A549 (cell line): ENCODE measurements around the gene ZFHX2. TPM values are rescaled to one million over a fixed set of nuclear protein-coding genes. Genes with fewer than 3 reads are reported as not detected.
A peak's percentile ranks its signal among the peaks of the same experiment; 100 is the strongest.

Experiments
- ATAC-seq, 2 experiments: fragments of 200-7000 bp in 1 of 2; fragments of >200 bp in 1 of 2; cut with Nextera tagmentation in 1 of 2; cut with Tn5 transposase in 1 of 2; 3 replicates each; pipeline versions ENCODE4 v1.8.0 to v1.9.1; 2018 to 2020; ENCODE audit warnings: mild to moderate bottlenecking in 1 of 2, moderate library complexity in 1 of 2
- CTCF ChIA-PET: fragments of 300-600 bp; sonication (Branson Sonifier 250); formaldehyde crosslinking; extraction: SDS; loops from one replicate; lab custom pipeline; 2021; ENCODE audit warnings: antibody characterized with exemption, inconsistent platforms; lab: Yijun Ruan, JAX
- POLR2A ChIA-PET: fragments of 350-600 bp; formaldehyde crosslinking; extraction: SDS; loops from one replicate; lab custom pipeline; 2021; ENCODE audit warnings: antibody characterized with exemption, inconsistent platforms; lab: Yijun Ruan, JAX
- DNase-seq, 2 experiments: peaks; one replicate each; pipeline versions ENCODE4 v3.0.0 to v3.0.0-alpha.2; 2011 to 2016; ENCODE audit warnings: low read depth in 1 of 2, low spot score in 1 of 2
- FAIRE-seq: peaks from 2 replicates; lab custom pipeline; 2011; peaks lifted over from hg19 to GRCh38; lab: Jason Lieb, UNC
- H3K27ac ChIP-seq, 2 experiments: fragments of >200 bp; sonication (Bioruptor Twin); formaldehyde crosslinking; 3 replicates each; pipeline ENCODE4 v1.5.1; 2016 to 2017
- H3K4me1 ChIP-seq: fragments of >200 bp; sonication (Bioruptor Twin); formaldehyde crosslinking; 3 replicates; pipeline ENCODE4 v1.6.1; 2016
- H3K4me2 ChIP-seq: fragments of >200 bp; sonication (Bioruptor Twin); formaldehyde crosslinking; 3 replicates; pipeline ENCODE4 v1.6.1; 2016
- H3K4me3 ChIP-seq: fragments of >200 bp; sonication (Bioruptor Twin); formaldehyde crosslinking; 3 replicates; pipeline ENCODE4 v1.5.1; 2016
- H3K9me3 ChIP-seq: fragments of >200 bp; sonication (Bioruptor Twin); formaldehyde crosslinking; 3 replicates; pipeline ENCODE4 v1.6.1; 2016
- CHD2 ChIP-seq: fragments of 150-350 bp; IDR thresholded peaks from 2 replicates; pipeline ENCODE4 v1.6.1; 2014; ENCODE audit warnings: low read length; ENCODE audit not compliant: partially characterized antibody
- CHD4 ChIP-seq: fragments of 200-600 bp; sonication (generic); IDR thresholded peaks from 2 replicates; pipeline ENCODE4 v1.6.1; 2016; ENCODE audit warnings: antibody characterized with exemption, mild to moderate bottlenecking, borderline replicate concordance
- EHF ChIP-seq: fragments of 250-450 bp; sonication (Bioruptor Pico); IDR thresholded peaks from 2 replicates; pipeline ENCODE4 v1.5.0; 2020; ENCODE audit warnings: mild to moderate bottlenecking
- EHMT2 ChIP-seq: fragments of 200-600 bp; sonication (generic); IDR thresholded peaks from 2 replicates; pipeline ENCODE4 v1.6.1; 2016; ENCODE audit warnings: antibody characterized with exemption, low read depth, mild to moderate bottlenecking, moderate library complexity
- GATA3 ChIP-seq: IDR thresholded peaks from 2 replicates; pipeline ENCODE4 v1.6.1; 2012; ENCODE audit warnings: borderline replicate concordance
- HEYL ChIP-seq: fragments of 250-450 bp; sonication (Bioruptor Pico); IDR thresholded peaks from 2 replicates; pipeline ENCODE4 v1.8.0; 2021; ENCODE audit warnings: mild to moderate bottlenecking, moderate library complexity
- HOXA7 ChIP-seq: fragments of 250-450 bp; sonication (Bioruptor Pico); IDR thresholded peaks from 2 replicates; pipeline ENCODE4 v1.5.0; 2020; ENCODE audit warnings: mild to moderate bottlenecking, moderate library complexity
- JUNB ChIP-seq: fragments of >200 bp; sonication (Bioruptor Twin); formaldehyde crosslinking; IDR thresholded peaks from 2 replicates; pipeline ENCODE4 v1.6.1; 2016
- MYC ChIP-seq: IDR thresholded peaks from 2 replicates; pipeline ENCODE4 v1.6.1; 2012; ENCODE audit warnings: mild to moderate bottlenecking, inconsistent platforms, low read length, improper control_type of control experiment, borderline replicate concordance
- NPAS2 ChIP-seq: fragments of 250-450 bp; sonication (Bioruptor Pico); IDR thresholded peaks from 2 replicates; pipeline ENCODE4 v1.8.0; 2022; ENCODE audit warnings: mild to moderate bottlenecking, moderate library complexity, borderline replicate concordance
- PHF8 ChIP-seq: fragments of 200-600 bp; sonication (generic); IDR thresholded peaks from 2 replicates; pipeline ENCODE4 v1.6.1; 2016; ENCODE audit warnings: low read depth, mild to moderate bottlenecking, antibody characterized with exemption, moderate library complexity, borderline replicate concordance
- RAD21 ChIP-seq, 2 experiments: fragments of >200 bp in 1 of 2; sonication (Bioruptor Twin) in 1 of 2; formaldehyde crosslinking in 1 of 2; IDR thresholded peaks in 1 of 2; conservative IDR thresholded peaks in 1 of 2; 2 replicates in 1 of 2; 3 replicates in 1 of 2; pipeline ENCODE4 v1.6.1; 2012 to 2018; ENCODE audit warnings: inconsistent platforms in 1 of 2
- RARB ChIP-seq: fragments of 250-450 bp; sonication (Bioruptor Pico); IDR thresholded peaks from 2 replicates; pipeline ENCODE4 v1.8.0; 2021; ENCODE audit warnings: mild to moderate bottlenecking, moderate library complexity
- SMC3 ChIP-seq: fragments of >200 bp; sonication (Bioruptor Twin); formaldehyde crosslinking; IDR thresholded peaks from 3 replicates; pipeline ENCODE4 v1.6.1; 2018; ENCODE audit warnings: inconsistent platforms
- TFCP2L1 ChIP-seq: fragments of 250-450 bp; sonication (Bioruptor Pico); IDR thresholded peaks from 2 replicates; pipeline ENCODE4 v1.5.0; 2021; ENCODE audit warnings: mild to moderate bottlenecking
- ZNF302 ChIP-seq: fragments of 250-450 bp; sonication (Bioruptor Pico); IDR thresholded peaks from 2 replicates; pipeline ENCODE4 v1.9.0; 2021; ENCODE audit warnings: inconsistent platforms, mild to moderate bottlenecking, moderate library complexity
- WGBS: methylation state at CpG from one replicate; pipeline ENCODE4 v1.1.6; 2017; ENCODE audit errors: missing lambda C conversion rate; 5-methylcytosine and 5-hydroxymethylcytosine counted together
- polyA plus RNA-seq, 4 experiments: library from polyadenylated mRNA; depleted of rRNA in 3 of 4; stranded (reverse); fragments of >200 nt; fragmentation: RNase III in 1 of 4; extraction: RNeasy Plus Mini Kit Qiagen cat#74134 plus additional on column Dnase treatment in 1 of 4; gene quantifications; 2 replicates in 3 of 4; 3 replicates in 1 of 4; pipeline ENCODE4 v1.2.3, GENCODE V29; 2011 to 2017
- TF ChIP-seq, protein P1 (sequence below): fragments of 250-450 bp; sonication (Bioruptor Pico); IDR thresholded peaks from 2 replicates; pipeline ENCODE4 v1.5.0; 2020; ENCODE audit warnings: low read depth, mild to moderate bottlenecking, moderate library complexity
- TF ChIP-seq, protein P2 (sequence below): fragments of 150-350 bp; IDR thresholded peaks from 2 replicates; pipeline ENCODE4 v1.6.1; 2014; ENCODE audit warnings: low read depth, mild to moderate bottlenecking, low read length
- TF ChIP-seq, protein P3 (sequence below): fragments of >200 bp; sonication (Bioruptor Twin); formaldehyde crosslinking; IDR thresholded peaks from 3 replicates; pipeline ENCODE4 v1.6.1; 2016
- TF ChIP-seq, protein P4 (sequence below): IDR thresholded peaks from 2 replicates; pipeline ENCODE4 v1.6.1; 2012; ENCODE audit warnings: low read depth, borderline replicate concordance

ZFHX2 gene
- polyA plus RNA-seq, 2 of the 4 experiments (the other 2 are of a cell fraction): 0.34 to 1.1 TPM

DNA sequence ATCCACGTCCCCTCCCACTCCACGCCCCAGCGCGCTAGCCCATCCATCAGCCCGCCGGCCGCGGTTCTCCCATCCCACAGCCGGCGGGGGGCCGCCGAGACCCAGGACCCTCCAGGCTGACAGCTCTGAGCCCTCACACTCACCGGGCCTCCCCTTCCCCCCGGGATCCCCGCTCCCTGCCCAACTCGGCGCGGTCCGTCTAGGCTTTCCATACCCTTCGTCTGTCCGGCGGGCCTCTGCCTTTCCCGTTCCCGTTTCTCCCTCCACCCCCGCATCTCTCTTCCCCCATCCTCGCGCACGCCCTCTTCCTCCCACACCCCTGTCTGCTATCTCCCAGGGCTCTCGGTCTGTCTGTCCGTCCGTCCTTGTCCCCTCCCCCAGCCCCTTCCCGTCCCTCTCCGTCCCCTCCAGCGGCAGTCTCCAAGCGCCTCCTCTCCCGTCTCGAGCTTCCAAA lies 726 bp downstream of the ZFHX2 start:
- Histone ChIP-seq H3K4me1 (peaks cover 9% of the 10 kb centered on the region; the same call in 2 of the 3 replicates), H3K27ac (peak overlapping the region; percentile 77 to 88), H3K4me3 (peak overlapping the region; percentile 73), H3K9me3 (no peaks in the 10 kb centered on the region), H3K4me2 (peak overlapping the region; percentile 80)
- no peak for FAIRE-seq
- peak in 1 of 2 experiments; percentile 27 for DNase-seq
- peak; percentile 25 to 26; a peak in 4 of 6 replicates for ATAC-seq
- POLR2A ChIA-PET: no interaction called here
- WGBS: 14% methylated on average over 33 of the region's 37 CpGs
- CTCF ChIA-PET: interaction anchor here (0.9 to 2.0 kb wide), 4 partner anchors 9 to 16 kb away, joined by 4 to 10 read pairs (median 5); no protein-coding TSS in a partner anchor
- 0 out of 2 replicates have a peak, but pooled peaks have one; percentile 4 for TF ChIP-seq PHF8
- TF ChIP-seq, protein P1, sequence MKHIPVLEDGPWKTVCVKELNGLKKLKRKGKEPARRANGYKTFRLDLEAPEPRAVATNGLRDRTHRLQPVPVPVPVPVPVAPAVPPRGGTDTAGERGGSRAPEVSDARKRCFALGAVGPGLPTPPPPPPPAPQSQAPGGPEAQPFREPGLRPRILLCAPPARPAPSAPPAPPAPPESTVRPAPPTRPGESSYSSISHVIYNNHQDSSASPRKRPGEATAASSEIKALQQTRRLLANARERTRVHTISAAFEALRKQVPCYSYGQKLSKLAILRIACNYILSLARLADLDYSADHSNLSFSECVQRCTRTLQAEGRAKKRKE (CRISPR knock-in tag): no peak
- TF ChIP-seq, all 56 proteins: peak for 1

DNA sequence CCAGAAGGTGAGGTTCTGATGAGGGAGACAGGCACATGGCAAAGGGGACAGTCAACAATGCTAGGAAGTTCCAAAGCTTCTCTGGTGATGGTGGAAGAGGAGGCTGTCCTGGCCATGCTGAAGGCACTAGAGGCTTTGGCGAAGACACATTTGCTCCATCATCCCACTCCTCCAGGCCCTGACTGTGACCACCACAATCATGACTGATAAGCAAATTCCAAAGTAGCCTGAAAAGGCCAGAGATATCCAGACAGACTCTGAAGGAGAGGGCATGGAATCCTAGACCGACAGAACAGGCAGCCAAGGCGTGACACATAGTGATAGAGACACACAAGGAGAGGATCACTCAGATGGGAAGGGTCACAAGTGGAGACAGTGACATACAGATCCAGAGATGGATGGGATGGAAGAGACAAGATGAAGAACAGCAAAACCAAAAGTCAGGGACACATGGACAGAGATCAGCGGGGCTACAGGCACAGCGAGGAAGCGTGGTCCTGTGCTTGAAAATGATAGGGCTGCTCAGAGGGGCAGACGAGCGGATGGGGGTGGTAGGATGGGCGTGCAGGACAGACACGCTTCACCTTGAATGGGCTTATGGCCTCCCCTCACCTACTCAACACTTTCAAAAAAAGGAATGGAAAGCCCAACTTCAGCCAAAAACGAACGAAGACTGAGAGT lies 1.3 kb downstream of the ZFHX2 start:
- ATAC-seq: no peak
- no peak for TF ChIP-seq SMC3
- TF ChIP-seq HEYL (CRISPR knock-in tag): no peak
- TF ChIP-seq JUNB: no peak
- no peak for TF ChIP-seq HOXA7
- TF ChIP-seq, protein P2, sequence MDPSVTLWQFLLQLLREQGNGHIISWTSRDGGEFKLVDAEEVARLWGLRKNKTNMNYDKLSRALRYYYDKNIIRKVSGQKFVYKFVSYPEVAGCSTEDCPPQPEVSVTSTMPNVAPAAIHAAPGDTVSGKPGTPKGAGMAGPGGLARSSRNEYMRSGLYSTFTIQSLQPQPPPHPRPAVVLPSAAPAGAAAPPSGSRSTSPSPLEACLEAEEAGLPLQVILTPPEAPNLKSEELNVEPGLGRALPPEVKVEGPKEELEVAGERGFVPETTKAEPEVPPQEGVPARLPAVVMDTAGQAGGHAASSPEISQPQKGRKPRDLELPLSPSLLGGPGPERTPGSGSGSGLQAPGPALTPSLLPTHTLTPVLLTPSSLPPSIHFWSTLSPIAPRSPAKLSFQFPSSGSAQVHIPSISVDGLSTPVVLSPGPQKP: no peak
- no peak for TF ChIP-seq RAD21 (conservative IDR thresholded peaks at IDR 0.05 in 1 of 2, IDR thresholded peaks at IDR 0.05 in 1 of 2)
- no peak for TF ChIP-seq CHD4
- TF ChIP-seq NPAS2 (CRISPR knock-in tag): no peak
- TF ChIP-seq, protein P3, sequence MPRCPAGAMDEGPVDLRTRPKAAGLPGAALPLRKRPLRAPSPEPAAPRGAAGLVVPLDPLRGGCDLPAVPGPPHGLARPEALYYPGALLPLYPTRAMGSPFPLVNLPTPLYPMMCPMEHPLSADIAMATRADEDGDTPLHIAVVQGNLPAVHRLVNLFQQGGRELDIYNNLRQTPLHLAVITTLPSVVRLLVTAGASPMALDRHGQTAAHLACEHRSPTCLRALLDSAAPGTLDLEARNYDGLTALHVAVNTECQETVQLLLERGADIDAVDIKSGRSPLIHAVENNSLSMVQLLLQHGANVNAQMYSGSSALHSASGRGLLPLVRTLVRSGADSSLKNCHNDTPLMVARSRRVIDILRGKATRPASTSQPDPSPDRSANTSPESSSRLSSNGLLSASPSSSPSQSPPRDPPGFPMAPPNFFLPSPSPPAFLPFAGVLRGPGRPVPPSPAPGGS: no peak
- no peak for TF ChIP-seq TFCP2L1
- no peak for TF ChIP-seq PHF8
- TF ChIP-seq, protein P4, sequence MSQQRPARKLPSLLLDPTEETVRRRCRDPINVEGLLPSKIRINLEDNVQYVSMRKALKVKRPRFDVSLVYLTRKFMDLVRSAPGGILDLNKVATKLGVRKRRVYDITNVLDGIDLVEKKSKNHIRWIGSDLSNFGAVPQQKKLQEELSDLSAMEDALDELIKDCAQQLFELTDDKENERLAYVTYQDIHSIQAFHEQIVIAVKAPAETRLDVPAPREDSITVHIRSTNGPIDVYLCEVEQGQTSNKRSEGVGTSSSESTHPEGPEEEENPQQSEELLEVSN: no peak
- no peak for TF ChIP-seq GATA3
- no peak for TF ChIP-seq MYC
- TF ChIP-seq EHMT2: no peak
- TF ChIP-seq ZNF302 (CRISPR knock-in tag): no peak
- TF ChIP-seq RARB (CRISPR knock-in tag): no peak
- no peak for TF ChIP-seq EHF (CRISPR knock-in tag)
- TF ChIP-seq CHD2: no peak
- no peak for DNase-seq
- peak overlapping the region; percentile 73 for H3K4me3 ChIP-seq
- H3K4me2 ChIP-seq: peak overlapping the region; percentile 80
- peaks cover 8% of the 10 kb centered on the region; the same call in 2 of the 3 replicates for H3K4me1 ChIP-seq
- H3K27ac ChIP-seq: peak overlapping the region; percentile 77 to 88; a peak in 5 of 6 replicates
- no peaks in the 10 kb centered on the region for H3K9me3 ChIP-seq
- FAIRE-seq: no peak
- 85% methylated on average over 12 of the region's 12 CpGs for WGBS
- POLR2A ChIA-PET: no interaction called here
- CTCF ChIA-PET: interaction anchor here (2.8 to 2.9 kb wide), 3 partner anchors 10 to 72 kb away, joined by 10 to 31 read pairs (median 18); no protein-coding TSS in a partner anchor
